GM12878 (cell line): ENCODE measurements around the gene PCDHGA1. TPM values are rescaled to one million over a fixed set of nuclear protein-coding genes. Genes with fewer than 3 reads are reported as not detected.

ENCODE experiments used
- EP300 ChIP-seq, 2 experiments: fragments of 150-350 bp in 1 of 2; IDR thresholded peaks; 2 replicates each; pipeline ENCODE4 v1.6.1; 2011 to 2012; ENCODE audit warnings: low read depth in 2 of 2, low read length in 2 of 2, borderline replicate concordance in 1 of 2, improper control_type of control experiment in 1 of 2, inconsistent platforms in 1 of 2; ENCODE audit not compliant: control insufficient read depth in 1 of 2
- SIX5 ChIP-seq: IDR thresholded peaks from 2 replicates; pipeline ENCODE4 v1.6.1; 2011; ENCODE audit warnings: mild to moderate bottlenecking, low read depth, low read length, moderate library complexity; ENCODE audit not compliant: severe bottlenecking
- TCF7 ChIP-seq: IDR thresholded peaks from 2 replicates; pipeline ENCODE4 v1.6.1; 2014; ENCODE audit warnings: antibody characterized with exemption, borderline replicate concordance
- ZSCAN29 ChIP-seq: fragments of 450-650 bp; IDR thresholded peaks from 2 replicates; pipeline ENCODE4 v1.6.1; 2017; ENCODE audit warnings: mild to moderate bottlenecking, moderate library complexity
- polyA plus RNA-seq, 11 experiments: library from polyadenylated mRNA; depleted of rRNA in 4 of 11; unstranded in 6 of 11; stranded (reverse) in 5 of 11; fragments of >200 nt; fragmentation: Nextera tagmentation in 4 of 11; fragmentation: Illumina TruSeq in 1 of 11; extraction: Ambion mirVana in 4 of 11; extraction: Trizol in 1 of 11; gene quantifications; 1 replicate in 1 of 11; 2 replicates in 10 of 11; pipeline versions ENCODE4 v1.2.1 to v1.2.3, GENCODE V29; 2011 to 2016; ENCODE audit warnings: inconsistent platforms in 2 of 11, missing spikeins in 2 of 11, low read depth in 1 of 11
- total RNA-seq, 4 experiments: library from RNA; depleted of rRNA in 3 of 4; stranded (reverse); fragments of >200 nt in 3 of 4; fragmentation: Illumina TruSeq in 1 of 4; extraction: Trizol in 1 of 4; gene quantifications; 2 replicates each; pipeline versions ENCODE4 v1.2.1 to v1.2.3, GENCODE V29; 2013 to 2021
- TF ChIP-seq, protein P1 (sequence below): fragments of 450-650 bp; formaldehyde crosslinking; IDR thresholded peaks from 2 replicates; pipeline ENCODE4 v1.4.0; 2020; ENCODE audit warnings: mild to moderate bottlenecking, moderate library complexity

Gene PCDHGA1
- total and polyA plus RNA-seq, 10 of the 15 experiments (the other 5 are each of a cell fraction or from before 2014, with no cell fraction given): 0.02 to 0.51 (median 0.19) TPM; not detected in 3

DNA sequence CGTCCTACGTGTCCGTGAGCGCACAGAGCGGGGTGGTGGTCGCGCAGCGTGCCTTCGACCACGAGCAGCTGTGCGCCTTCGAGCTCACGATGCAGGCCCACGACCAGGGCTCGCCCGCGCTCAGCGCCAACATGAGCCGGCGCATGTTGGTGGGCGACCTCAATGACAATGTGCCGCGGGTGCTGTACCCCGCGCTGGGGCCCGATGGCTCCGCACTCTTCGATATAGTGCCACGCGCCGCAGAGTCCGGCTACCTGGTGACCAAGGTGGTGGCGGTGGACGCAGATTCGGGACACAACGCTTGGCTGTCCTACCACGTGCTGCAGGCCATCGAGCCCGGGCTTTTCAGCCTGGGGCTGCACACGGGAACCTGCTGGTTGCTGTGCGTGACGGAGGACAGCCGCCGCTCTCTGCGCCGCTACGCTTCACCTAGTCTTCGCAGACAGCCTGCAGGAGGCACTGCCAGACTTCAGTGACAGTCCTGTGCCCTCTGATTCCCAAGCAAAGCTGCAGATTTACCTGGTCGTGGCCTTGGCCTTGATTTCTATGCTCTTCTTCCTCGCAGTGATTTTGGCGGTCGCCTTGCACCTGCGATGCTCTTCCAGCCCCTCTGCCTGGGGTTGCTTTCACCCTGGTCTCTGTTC, 97.6 kb downstream of the PCDHGA1 start (continued):
- TF ChIP-seq TCF7: no peak
- no peak for TF ChIP-seq EP300 (IDR thresholded peaks at IDR 0.05; ENCODE audit: borderline replicate concordance in 1 of 2, control insufficient read depth in 1 of 2, low read depth in 2 of 2, low read length in 2 of 2)
- TF ChIP-seq SIX5: no peak
- TF ChIP-seq, protein P1, sequence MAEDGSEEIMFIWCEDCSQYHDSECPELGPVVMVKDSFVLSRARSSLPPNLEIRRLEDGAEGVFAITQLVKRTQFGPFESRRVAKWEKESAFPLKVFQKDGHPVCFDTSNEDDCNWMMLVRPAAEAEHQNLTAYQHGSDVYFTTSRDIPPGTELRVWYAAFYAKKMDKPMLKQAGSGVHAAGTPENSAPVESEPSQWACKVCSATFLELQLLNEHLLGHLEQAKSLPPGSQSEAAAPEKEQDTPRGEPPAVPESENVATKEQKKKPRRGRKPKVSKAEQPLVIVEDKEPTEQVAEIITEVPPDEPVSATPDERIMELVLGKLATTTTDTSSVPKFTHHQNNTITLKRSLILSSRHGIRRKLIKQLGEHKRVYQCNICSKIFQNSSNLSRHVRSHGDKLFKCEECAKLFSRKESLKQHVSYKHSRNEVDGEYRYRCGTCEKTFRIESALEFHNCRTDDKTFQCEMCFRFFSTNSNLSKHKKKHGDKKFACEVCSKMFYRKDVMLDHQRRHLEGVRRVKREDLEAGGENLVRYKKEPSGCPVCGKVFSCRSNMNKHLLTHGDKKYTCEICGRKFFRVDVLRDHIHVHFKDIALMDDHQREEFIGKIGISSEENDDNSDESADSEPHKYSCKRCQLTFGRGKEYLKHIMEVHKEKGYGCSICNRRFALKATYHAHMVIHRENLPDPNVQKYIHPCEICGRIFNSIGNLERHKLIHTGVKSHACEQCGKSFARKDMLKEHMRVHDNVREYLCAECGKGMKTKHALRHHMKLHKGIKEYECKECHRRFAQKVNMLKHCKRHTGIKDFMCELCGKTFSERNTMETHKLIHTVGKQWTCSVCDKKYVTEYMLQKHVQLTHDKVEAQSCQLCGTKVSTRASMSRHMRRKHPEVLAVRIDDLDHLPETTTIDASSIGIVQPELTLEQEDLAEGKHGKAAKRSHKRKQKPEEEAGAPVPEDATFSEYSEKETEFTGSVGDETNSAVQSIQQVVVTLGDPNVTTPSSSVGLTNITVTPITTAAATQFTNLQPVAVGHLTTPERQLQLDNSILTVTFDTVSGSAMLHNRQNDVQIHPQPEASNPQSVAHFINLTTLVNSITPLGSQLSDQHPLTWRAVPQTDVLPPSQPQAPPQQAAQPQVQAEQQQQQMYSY: no peak
- TF ChIP-seq ZSCAN29: no peak
